SW480 (cell line): ENCODE measurements around the gene DENND1A.

Experiments
- DNase-seq: peaks from one replicate; pipeline ENCODE4 v3.0.0-alpha.2; 2016; ENCODE audit warnings: low spot score

Gene DENND1A

GRCh38 chr9:123425261-123425821, 504.6 kb downstream of the DENND1A start:
- DNase-seq, result no peak

- no peak for DNase-seq
Measured at GRCh38 chr9:123424552-123425225, 505.2 kb downstream of the DENND1A start.

GRCh38 chr9:123424131-123424530, 505.8 kb downstream of the DENND1A start:
- no peak for DNase-seq

- no peak for DNase-seq
Measured at GRCh38 chr9:123423311-123423640, 506.6 kb downstream of the DENND1A start.

GRCh38 chr9:123422635-123423310, 507.2 kb downstream of the DENND1A start:
- no peak for DNase-seq

- no peak for DNase-seq
Measured at GRCh38 chr9:123421801-123422455, 508.0 kb downstream of the DENND1A start.

GRCh38 chr9:123421186-123421585, 508.7 kb downstream of the DENND1A start:
- DNase-seq, result no peak

- DNase-seq, result no peak
Measured at GRCh38 chr9:123420592-123421111, 509.3 kb downstream of the DENND1A start.

- no peak for DNase-seq
Measured at GRCh38 chr9:123419721-123420591, 510.0 kb downstream of the DENND1A start.

- no peak for DNase-seq
Measured at GRCh38 chr9:123419091-123419490, 510.8 kb downstream of the DENND1A start.

- DNase-seq, result no peak
Measured at GRCh38 chr9:123418506-123418905, 511.4 kb downstream of the DENND1A start.

- DNase-seq, result no peak
Measured at GRCh38 chr9:123418052-123418430, 511.9 kb downstream of the DENND1A start.

GRCh38 chr9:123417289-123418051, 512.5 kb downstream of the DENND1A start:
- no peak for DNase-seq

- DNase-seq, result no peak
Measured at GRCh38 chr9:123416176-123416575, 513.8 kb downstream of the DENND1A start.

GRCh38 chr9:123414936-123415930, 514.7 kb downstream of the DENND1A start:
- DNase-seq, result no peak

- no peak for DNase-seq
Measured at GRCh38 chr9:123414204-123414603, 515.7 kb downstream of the DENND1A start.

- no peak for DNase-seq
Measured at GRCh38 chr9:123412171-123412820, 517.6 kb downstream of the DENND1A start.

GRCh38 chr9:123411636-123412035, 518.3 kb downstream of the DENND1A start:
- no peak for DNase-seq

- no peak for DNase-seq
Measured at GRCh38 chr9:123411191-123411590, 518.7 kb downstream of the DENND1A start.
